RWPE2 (cell line): Measurements from ENCODE around the gene DIP2C.

Source experiments
- ATAC-seq: fragments of 200-7000 bp; cut with Tn5 transposase; 3 replicates; pipeline ENCODE4 v1.9.1; 2021; ENCODE audit warnings: low read depth
- DNase-seq: peaks from one replicate; pipeline ENCODE4 v3.0.0-alpha.2; 2020; ENCODE audit warnings: low spot score
- H3K27ac ChIP-seq: fragments of 450-650 bp; 2 replicates; pipeline ENCODE4 v1.5.1; 2017; ENCODE audit warnings: mild to moderate bottlenecking; ENCODE audit not compliant: poor library complexity, severe bottlenecking
- H3K27me3 ChIP-seq: fragments of 250-450 bp; sonication (Bioruptor Pico); 2 replicates; pipeline ENCODE4 v1.5.1; 2021; ENCODE audit warnings: mild to moderate bottlenecking, moderate library complexity; ENCODE audit not compliant: insufficient read depth, poor library complexity, severe bottlenecking
- H3K36me3 ChIP-seq: fragments of 250-450 bp; sonication (Bioruptor Pico); 2 replicates; pipeline ENCODE4 v1.5.1; 2020; ENCODE audit warnings: low read depth, mild to moderate bottlenecking, moderate library complexity
- H3K4me1 ChIP-seq: fragments of 250-450 bp; sonication (Bioruptor Pico); 2 replicates; pipeline ENCODE4 v1.5.1; 2021; ENCODE audit warnings: mild to moderate bottlenecking, moderate library complexity; ENCODE audit not compliant: insufficient read depth, poor library complexity, severe bottlenecking
- H3K4me3 ChIP-seq: fragments of 250-450 bp; sonication (Bioruptor Pico); 2 replicates; pipeline ENCODE4 v1.5.1; 2021; ENCODE audit warnings: mild to moderate bottlenecking, moderate library complexity; ENCODE audit not compliant: severe bottlenecking
- H3K9me3 ChIP-seq: fragments of 250-450 bp; sonication (Bioruptor Pico); 2 replicates; pipeline ENCODE4 v1.5.1; 2021; ENCODE audit warnings: mild to moderate bottlenecking, moderate library complexity; ENCODE audit not compliant: severe bottlenecking
- CTCF ChIP-seq: fragments of 450-650 bp; IDR thresholded peaks from one replicate; pipeline ENCODE4 v1.5.1; 2017; ENCODE audit warnings: mild to moderate bottlenecking, moderate library complexity; ENCODE audit not compliant: poor library complexity, severe bottlenecking

DIP2C gene

GRCh38 chr10:442209-442608 lies 247.3 kb downstream of the DIP2C start:
- no peaks in the 10 kb centered on the region for H3K36me3 ChIP-seq
- H3K27ac ChIP-seq = no peak overlapping the region
- H3K4me1 ChIP-seq = no peaks in the 10 kb centered on the region
- DNase-seq = no peak
- H3K4me3 ChIP-seq = no peak overlapping the region
- TF ChIP-seq CTCF = no peak
- ATAC-seq = no peak
- H3K27me3 ChIP-seq = no peaks in the 10 kb centered on the region
- no peaks in the 10 kb centered on the region for H3K9me3 ChIP-seq

- ATAC-seq = no peak
- Histone ChIP-seq H3K4me1 (no peaks in the 10 kb centered on the region), H3K27me3 (no peaks in the 10 kb centered on the region), H3K27ac (no peak overlapping the region), H3K9me3 (no peaks in the 10 kb centered on the region), H3K4me3 (no peak overlapping the region), H3K36me3 (no peaks in the 10 kb centered on the region)
- no peak for TF ChIP-seq CTCF
- DNase-seq = no peak
Measured at GRCh38 chr10:441659-442058, 247.8 kb downstream of the DIP2C start.

GRCh38 chr10:440127-440526 lies 249.3 kb downstream of the DIP2C start:
- Histone ChIP-seq H3K27me3 (no peaks in the 10 kb centered on the region), H3K4me1 (no peaks in the 10 kb centered on the region), H3K27ac (no peak overlapping the region), H3K9me3 (no peaks in the 10 kb centered on the region), H3K4me3 (no peak overlapping the region), H3K36me3 (no peaks in the 10 kb centered on the region)
- no peak for TF ChIP-seq CTCF
- no peak for ATAC-seq
- DNase-seq = no peak

GRCh38 chr10:437698-438490 lies 251.6 kb downstream of the DIP2C start:
- no peak for DNase-seq
- H3K27ac ChIP-seq = no peak overlapping the region
- no peaks in the 10 kb centered on the region for H3K27me3 ChIP-seq
- no peak for TF ChIP-seq CTCF
- no peaks in the 10 kb centered on the region for H3K4me1 ChIP-seq
- ATAC-seq = no peak
- H3K9me3 ChIP-seq = no peaks in the 10 kb centered on the region
- no peaks in the 10 kb centered on the region for H3K36me3 ChIP-seq
- no peak overlapping the region for H3K4me3 ChIP-seq
